HCT116 (cell line): ENCODE measurements around the gene PGLYRP3. TPM values are rescaled to one million over a fixed set of nuclear protein-coding genes. Genes with fewer than 3 reads are reported as not detected.

Source experiments
- ATAC-seq: fragments of 200-7000 bp; cut with Tn5 transposase; 2 replicates; pipeline ENCODE4 v1.9.1; 2020; ENCODE audit warnings: mild to moderate bottlenecking, moderate library complexity
- BruUV-seq: library from RNA; stranded (reverse); fragments of 400-500 nt; replicated peaks from 2 replicates; lab custom pipeline; 2021; lab: Mats Ljungman, UMichigan
- CTCF ChIA-PET: fragments of 300-600 bp; sonication (Branson Sonifier 250); formaldehyde crosslinking; loops from one replicate; lab custom pipeline; 2021; ENCODE audit warnings: antibody characterized with exemption; lab: Charles Lee
- POLR2A ChIA-PET: fragments of 300-600, 350-600 bp; sonication (Branson Sonifier 250); formaldehyde crosslinking; loops from one replicate; lab custom pipeline; 2021; ENCODE audit warnings: antibody characterized with exemption; lab: Charles Lee
- RAD21 ChIA-PET, 2 experiments: fragments of 300-600 bp; sonication (Branson Sonifier 250); formaldehyde crosslinking; loops; one replicate each; lab custom pipeline; 2023; ENCODE audit warnings: low total read pairs in 2 of 2; ENCODE audit not compliant: uncharacterized antibody in 2 of 2, unreplicated experiment in 2 of 2, low non-redundant PET in 1 of 2; lab: Charles Lee
- DNase-seq: peaks from one replicate; pipeline ENCODE4 v3.0.0-alpha.2; 2010; ENCODE audit warnings: low read depth, low spot score
- H2AFZ ChIP-seq: fragments of 200-600 bp; shearing (Covaris generic), sonication (generic); 2 replicates; pipeline ENCODE4 v1.6.1; 2017; ENCODE audit warnings: low read depth, mixed run types, mixed read lengths, antibody characterized with exemption, low read length; ENCODE audit not compliant: poor library complexity, severe bottlenecking
- H3K27ac ChIP-seq: 2 replicates; pipeline ENCODE4 v1.5.1; 2012; ENCODE audit warnings: low read depth, low read length
- H3K27me3 ChIP-seq: fragments of 200-600 bp; sonication (generic); 2 replicates; pipeline ENCODE4 v1.6.1; 2016; ENCODE audit warnings: mixed run types, low read length, mixed read lengths; ENCODE audit not compliant: insufficient read depth
- H3K36me3 ChIP-seq, 2 experiments: fragments of 200-500 bp in 1 of 2; fragments of 200-600 bp in 1 of 2; sonication (Bioruptor generic) in 1 of 2; sonication (generic) in 1 of 2; 2 replicates each; pipeline versions ENCODE4 v1.5.1 to v1.6.1; 2014 to 2016; ENCODE audit warnings: low read length in 2 of 2, inconsistent platforms in 1 of 2, mixed read lengths in 1 of 2, mixed run types in 1 of 2; ENCODE audit not compliant: insufficient read depth in 2 of 2, control insufficient read depth in 1 of 2
- H3K4me1 ChIP-seq, 2 experiments: fragments of 200-600 bp in 1 of 2; sonication (generic) in 1 of 2; 2 replicates each; pipeline versions ENCODE4 v1.5.1 to v1.6.1; 2012 to 2017; ENCODE audit warnings: low read length in 2 of 2, inconsistent platforms in 1 of 2, mild to moderate bottlenecking in 1 of 2, mixed read lengths in 1 of 2, mixed run types in 1 of 2, moderate library complexity in 1 of 2; ENCODE audit not compliant: insufficient read depth in 2 of 2, control insufficient read depth in 1 of 2
- H3K4me2 ChIP-seq: fragments of 200-600 bp; sonication (generic); 2 replicates; pipeline ENCODE4 v1.6.1; 2017; ENCODE audit warnings: mixed run types, low read length, mixed read lengths
- H3K4me3 ChIP-seq, 2 experiments: fragments of 200-600 bp in 1 of 2; sonication (generic) in 1 of 2; replicated peaks in 1 of 2; 2 replicates each; pipeline ENCODE4 v1.5.1; 2011 to 2016; ENCODE audit warnings: low read length in 2 of 2, control low read depth in 1 of 2, low read depth in 1 of 2, mild to moderate bottlenecking in 1 of 2, mixed read lengths in 1 of 2, mixed run types in 1 of 2
- H3K79me2 ChIP-seq: fragments of 200-600 bp; sonication (generic); 2 replicates; pipeline ENCODE4 v1.6.1; 2017; ENCODE audit warnings: mild to moderate bottlenecking, mixed run types, low read length, moderate library complexity, mixed read lengths; ENCODE audit not compliant: insufficient read depth
- H3K9ac ChIP-seq: fragments of 200-600 bp; sonication (generic); 2 replicates; pipeline ENCODE4 v1.6.1; 2016; ENCODE audit warnings: low read length, mixed read lengths
- H3K9me2 ChIP-seq: fragments of 200-600 bp; sonication (generic), shearing (Covaris generic); 2 replicates; pipeline ENCODE4 v1.6.1; 2017; ENCODE audit warnings: mixed run types, mild to moderate bottlenecking, moderate library complexity; ENCODE audit not compliant: insufficient read depth
- H3K9me3 ChIP-seq, 2 experiments: fragments of 200-500 bp in 1 of 2; fragments of 200-600 bp in 1 of 2; sonication (Bioruptor generic) in 1 of 2; sonication (generic) in 1 of 2; 2 replicates each; pipeline ENCODE4 v1.6.1; 2014 to 2017; ENCODE audit warnings: low read length in 2 of 2, mixed read lengths in 2 of 2, inconsistent platforms in 1 of 2, low read depth in 1 of 2, mild to moderate bottlenecking in 1 of 2, mixed run types in 1 of 2, moderate library complexity in 1 of 2; ENCODE audit not compliant: control insufficient read depth in 1 of 2, insufficient read depth in 1 of 2
- H4K20me1 ChIP-seq: fragments of 200-600 bp; sonication (generic), shearing (Covaris generic); 2 replicates; pipeline ENCODE4 v1.6.1; 2017; ENCODE audit warnings: mixed run types, mild to moderate bottlenecking, moderate library complexity; ENCODE audit not compliant: insufficient read depth
- ATF3 ChIP-seq: IDR thresholded peaks from 2 replicates; pipeline ENCODE4 v1.6.1; 2012
- ELF1 ChIP-seq: IDR thresholded peaks from 2 replicates; pipeline ENCODE4 v1.6.1; 2012; ENCODE audit warnings: low read depth, borderline replicate concordance
- EZH2 ChIP-seq: fragments of 200-600 bp; sonication (generic); IDR thresholded peaks from 2 replicates; pipeline ENCODE4 v1.6.1; 2017; ENCODE audit warnings: antibody characterized with exemption, mixed run types
- FOSL1 ChIP-seq: IDR thresholded peaks from 2 replicates; pipeline ENCODE4 v1.6.1; 2012; ENCODE audit warnings: low read depth
- JUND ChIP-seq: IDR thresholded peaks from 2 replicates; pipeline ENCODE4 v1.6.1; 2012
- MAX ChIP-seq: IDR thresholded peaks from 2 replicates; pipeline ENCODE4 v1.6.1; 2012
- POLR2A ChIP-seq: IDR thresholded peaks from 2 replicates; pipeline ENCODE4 v1.7.0; 2011; ENCODE audit warnings: borderline replicate concordance; ENCODE audit not compliant: insufficient read depth, insufficient read length; ENCODE audit errors: extremely low read depth
- POLR2AphosphoS5 ChIP-seq: IDR thresholded peaks from 2 replicates; pipeline ENCODE4 v1.6.1; 2011; ENCODE audit warnings: mild to moderate bottlenecking, low read depth, low read length, moderate library complexity
- REST ChIP-seq: IDR thresholded peaks from 2 replicates; pipeline ENCODE4 v1.6.1; 2012; ENCODE audit warnings: low read depth
- SIN3A ChIP-seq: IDR thresholded peaks from 2 replicates; pipeline ENCODE4 v1.6.1; 2012; ENCODE audit warnings: low read depth
- TCF7L2 ChIP-seq: IDR thresholded peaks from 2 replicates; pipeline ENCODE4 v1.7.0; 2011; ENCODE audit warnings: borderline replicate concordance, inconsistent platforms; ENCODE audit not compliant: insufficient read depth, insufficient read length; ENCODE audit errors: extremely low read depth
- YY1 ChIP-seq: IDR thresholded peaks from 2 replicates; pipeline ENCODE4 v1.6.1; 2011; ENCODE audit warnings: low read length, low read depth, moderate library complexity, mild to moderate bottlenecking; ENCODE audit not compliant: insufficient replicate concordance; ENCODE audit errors: extremely low read depth
- ZBTB33 ChIP-seq: IDR thresholded peaks from 2 replicates; pipeline ENCODE4 v1.6.1; 2011; ENCODE audit warnings: mild to moderate bottlenecking, low read length, moderate library complexity; ENCODE audit not compliant: insufficient replicate concordance; ENCODE audit errors: extremely low read depth
- ZFX ChIP-seq: fragments of 450-650 bp; IDR thresholded peaks from 2 replicates; pipeline ENCODE4 v1.6.1; 2017
- ZNF274 ChIP-seq: fragments of 200-500 bp; sonication (Bioruptor generic); IDR thresholded peaks from 2 replicates; pipeline ENCODE4 v1.6.1; 2014; ENCODE audit warnings: mild to moderate bottlenecking, low read depth, low read length, inconsistent platforms
- intact Hi-C: fragments of 100-400 bp; cut with micrococcal nuclease; formaldehyde crosslinking; loops from 2 replicates; pipeline ENCODE4 v1.10.0; 2022
- total RNA-seq: library from RNA; stranded (reverse); gene quantifications from one replicate; pipeline ENCODE4 v1.2.1, GENCODE V29; 2021; ENCODE audit not compliant: unreplicated experiment

The PGLYRP3 gene
- total RNA-seq, 1 experiment from 2014 or later: not detected

GRCh38 chr1:153313288-153313687 lies 536 bp upstream of the PGLYRP3 start (continued):
- no peak for TF ChIP-seq ZBTB33
- no peak for TF ChIP-seq FOSL1
- no peak for TF ChIP-seq POLR2AphosphoS5
- no peak for TF ChIP-seq ELF1
- TF ChIP-seq ZFX: no peak

- Histone ChIP-seq H3K9ac (no peak overlapping the region), H3K9me2 (no peaks in the 10 kb centered on the region), H3K9me3 (no peaks in the 10 kb centered on the region), H3K79me2 (no peaks in the 10 kb centered on the region), H3K27ac (no peak overlapping the region), H3K36me3 (no peaks in the 10 kb centered on the region), H2AFZ (no peak overlapping the region), H3K4me1 (no peaks in the 10 kb centered on the region), H3K4me3 (no peak overlapping the region), H4K20me1 (no peaks in the 10 kb centered on the region), H3K4me2 (no peak overlapping the region), H3K27me3 (peaks cover 3% of the 10 kb centered on the region)
- no peak for ATAC-seq
- ChIA-PET RAD21 (no interaction called here), CTCF (no interaction called here), POLR2A (no interaction called here)
- intact Hi-C loops: no loop called here
- TF ChIP-seq YY1 (no peak), POLR2A (no peak), ZNF274 (no peak), REST (no peak), ELF1 (no peak), FOSL1 (no peak), TCF7L2 (no peak), MAX (no peak), EZH2 (no peak), SIN3A (no peak), ZFX (no peak), ATF3 (no peak), JUND (no peak)
- BruUV-seq: no TSS peak
- no peak for DNase-seq
Observed at GRCh38 chr1:153310526-153310925, 2.2 kb downstream of the PGLYRP3 start.
